Measurements from ENCODE around the gene CREG2.

Gene CREG2

DNA sequence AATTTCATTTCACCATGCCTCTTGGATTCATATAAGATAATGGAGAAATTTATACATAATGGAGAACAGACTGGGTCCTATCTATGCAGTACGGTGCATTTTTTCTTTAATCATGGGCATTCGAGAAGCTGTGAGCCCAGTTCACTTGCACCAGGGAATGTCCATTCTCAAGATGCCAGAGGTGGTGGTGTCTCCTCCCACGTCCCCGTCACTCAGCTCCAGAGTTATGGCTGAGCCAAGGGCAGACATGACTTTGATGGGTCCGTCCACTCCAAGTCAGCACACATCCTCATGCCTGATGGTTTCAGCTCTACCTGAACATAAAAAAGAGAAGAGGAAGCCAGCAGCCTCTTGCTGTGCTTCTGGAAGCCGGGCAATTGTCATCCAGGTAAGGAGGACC lies 42.1 kb upstream of the CREG2 start:
- no peak for DNase-seq (ENCODE audit: low read depth)
- H3K4me3 ChIP-seq (ENCODE audit: low read length) = no peak overlapping the region
- no peak for TF ChIP-seq CTCF (conservative IDR thresholded peaks at IDR 0.05; ENCODE audit: low read length)

DNA sequence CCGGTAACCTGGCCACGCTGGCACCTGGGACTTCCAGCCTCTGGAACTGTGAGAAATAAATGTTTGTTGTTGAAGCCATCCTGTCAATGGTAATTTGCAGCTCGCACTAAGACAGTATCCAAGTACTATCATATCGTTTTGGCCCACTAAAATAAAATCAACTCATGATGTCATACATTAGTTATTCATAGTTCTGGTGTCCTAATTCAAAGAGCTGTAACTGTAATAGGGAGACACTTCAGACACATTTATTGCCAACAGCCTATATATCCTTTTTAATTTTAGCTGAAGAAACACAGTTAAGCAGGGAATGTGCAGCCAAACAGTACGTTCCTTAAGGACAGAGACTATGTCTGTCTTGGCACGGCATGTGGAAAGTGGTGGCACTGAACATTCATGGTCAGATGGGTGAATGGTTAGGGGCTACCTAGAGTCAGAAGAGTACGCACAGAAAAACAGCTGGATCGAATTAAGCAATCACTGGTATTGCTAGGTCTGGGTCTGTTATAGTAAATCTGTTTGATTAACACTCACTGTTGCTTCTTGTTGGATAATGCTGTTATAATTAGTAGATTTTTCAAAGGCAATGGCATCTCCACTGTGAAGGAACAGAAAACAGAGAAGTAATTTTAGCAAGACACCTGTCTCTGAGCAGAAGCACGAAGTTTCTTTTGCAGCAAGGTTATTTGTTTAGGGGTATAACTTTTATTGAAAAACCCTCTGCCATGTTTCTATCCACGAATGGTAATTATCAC lies 41.3 kb upstream of the CREG2 start:
- no peak overlapping the region for H3K4me3 ChIP-seq (ENCODE audit: low read length)
- TF ChIP-seq CTCF (conservative IDR thresholded peaks at IDR 0.05; ENCODE audit: low read length) = no peak
- no peak for DNase-seq (ENCODE audit: low read depth)

GRCh38 chr2:101427743-101428142 lies 40.4 kb upstream of the CREG2 start:
- DNase-seq (ENCODE audit: low read depth) = no peak
- no peak overlapping the region for H3K4me3 ChIP-seq (ENCODE audit: low read length)
- TF ChIP-seq CTCF (conservative IDR thresholded peaks at IDR 0.05; ENCODE audit: low read length) = no peak

- no peak overlapping the region for H3K4me3 ChIP-seq (ENCODE audit: low read length)
- no peak for TF ChIP-seq CTCF (conservative IDR thresholded peaks at IDR 0.05; ENCODE audit: low read length)
- DNase-seq (ENCODE audit: low read depth) = no peak
Measured at GRCh38 chr2:101427240-101427639, 39.9 kb upstream of the CREG2 start.

GRCh38 chr2:101426822-101427221 lies 39.5 kb upstream of the CREG2 start:
- no peak for TF ChIP-seq CTCF (conservative IDR thresholded peaks at IDR 0.05; ENCODE audit: low read length)

DNA sequence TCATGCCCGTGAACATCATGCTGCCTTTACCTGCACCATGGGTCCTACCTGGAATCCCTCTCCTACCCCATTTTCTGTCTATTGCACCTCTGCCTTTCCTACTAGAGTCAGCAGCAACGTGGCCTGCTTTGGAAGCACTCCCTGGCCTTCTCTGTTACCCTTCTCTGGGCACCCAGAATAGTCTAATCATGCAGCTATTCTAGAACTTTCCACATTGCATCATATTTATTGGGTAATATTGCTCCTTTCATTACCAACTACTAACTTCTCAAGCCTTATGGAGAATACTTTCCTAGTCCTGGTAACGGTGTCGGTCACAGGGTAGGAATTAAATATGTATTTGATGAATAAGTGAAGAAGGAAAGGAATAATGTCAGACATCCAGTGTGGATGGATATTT lies 33.3 kb upstream of the CREG2 start:
- TF ChIP-seq CTCF (conservative IDR thresholded peaks at IDR 0.05; ENCODE audit: low read length) = no peak
- DNase-seq (ENCODE audit: low read depth) = peak; percentile 58
- H3K4me3 ChIP-seq (ENCODE audit: low read length) = no peak overlapping the region

More at GRCh38 chr2:101426822-101427221, 39.5 kb upstream of the CREG2 start:
- DNase-seq (ENCODE audit: low read depth) = no peak
- H3K4me3 ChIP-seq (ENCODE audit: low read length) = no peak overlapping the region

DNA sequence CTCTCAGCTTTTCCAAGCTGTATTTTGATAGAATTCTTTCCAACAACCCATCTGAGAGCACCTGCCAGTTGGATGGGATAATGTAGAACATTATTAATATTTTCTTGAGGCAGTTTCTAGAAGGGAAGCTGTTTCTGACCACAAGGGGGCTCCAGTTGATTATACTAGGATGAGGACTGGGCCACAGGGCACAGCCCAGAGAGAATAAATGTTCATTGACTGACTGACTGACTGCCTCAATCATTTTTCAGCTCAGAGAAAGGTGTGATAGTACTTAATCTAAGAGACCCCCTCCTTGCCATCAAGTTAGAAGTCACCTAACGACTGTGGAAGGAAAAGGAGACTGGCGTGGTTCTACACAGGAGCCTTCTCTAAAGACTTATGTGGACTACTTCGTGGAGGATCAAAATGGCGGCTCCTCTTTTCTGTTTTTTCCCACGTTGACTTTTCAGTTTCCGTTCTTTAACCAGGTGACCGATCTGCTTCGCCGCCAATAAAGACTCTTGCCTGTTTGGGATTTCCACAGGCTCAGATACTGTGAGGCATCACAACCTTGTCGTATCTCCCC lies 31.9 kb upstream of the CREG2 start:
- peak; percentile 73 for DNase-seq (ENCODE audit: low read depth)
- no peak overlapping the region for H3K4me3 ChIP-seq (ENCODE audit: low read length)
- TF ChIP-seq CTCF (conservative IDR thresholded peaks at IDR 0.05; ENCODE audit: low read length) = peak; percentile 92
